ENCODE data around the gene SOX21. TPM values are rescaled to one million over a fixed set of nuclear protein-coding genes. Genes with fewer than 3 reads are reported as not detected.

Gene SOX21
- total RNA-seq, 2 donors from 2014 or later = not detected

GRCh38 chr13:94710065-94710781 lies 2.1 kb downstream of the SOX21 start:
- no peak for ATAC-seq
- no peak for DNase-seq
- intact Hi-C loops (cut with DNase I, micrococcal nuclease) = no loop called here

GRCh38 chr13:94709001-94709834 lies 3.1 kb downstream of the SOX21 start:
- DNase-seq (no peak), ATAC-seq (no peak)
- intact Hi-C loops (cut with DNase I, micrococcal nuclease) = no loop called here

- intact Hi-C loops (cut with DNase I, micrococcal nuclease) = no loop called here
- ATAC-seq = no peak
- no peak for DNase-seq
Observed at GRCh38 chr13:94708031-94708859, 4.1 kb downstream of the SOX21 start.

- ATAC-seq (no peak), DNase-seq (no peak)
- intact Hi-C loops (cut with DNase I, micrococcal nuclease) = no loop called here
Observed at GRCh38 chr13:94707400-94708021, 4.8 kb downstream of the SOX21 start.

GRCh38 chr13:94706843-94707399 lies 5.4 kb downstream of the SOX21 start:
- DNase-seq (no peak), ATAC-seq (no peak)
- intact Hi-C loops (cut with DNase I, micrococcal nuclease) = no loop called here

- intact Hi-C loops (cut with DNase I, micrococcal nuclease) = no loop called here
- ATAC-seq = no peak
- no peak for DNase-seq
Observed at GRCh38 chr13:94706101-94706842, 6.1 kb downstream of the SOX21 start.

- intact Hi-C loops (cut with DNase I, micrococcal nuclease) = no loop called here
- ATAC-seq (no peak), DNase-seq (no peak)
Observed at GRCh38 chr13:94705081-94706030, 7.0 kb downstream of the SOX21 start.

- ATAC-seq (no peak), DNase-seq (no peak)
- intact Hi-C loops (cut with DNase I, micrococcal nuclease) = no loop called here
Observed at GRCh38 chr13:94704377-94705080, 7.8 kb downstream of the SOX21 start.

GRCh38 chr13:94703721-94704314 lies 8.5 kb downstream of the SOX21 start:
- ATAC-seq (no peak), DNase-seq (no peak)
- intact Hi-C loops (cut with DNase I, micrococcal nuclease) = no loop called here

- DNase-seq (no peak), ATAC-seq (no peak)
- intact Hi-C loops (cut with DNase I, micrococcal nuclease) = no loop called here
Observed at GRCh38 chr13:94703271-94703670, 9.1 kb downstream of the SOX21 start.

- intact Hi-C loops (cut with DNase I, micrococcal nuclease) = no loop called here
- ATAC-seq (no peak), DNase-seq (no peak)
Observed at GRCh38 chr13:94702181-94703041, 9.9 kb downstream of the SOX21 start.

- ATAC-seq (no peak), DNase-seq (no peak)
- intact Hi-C loops (cut with DNase I, micrococcal nuclease) = no loop called here
Observed at GRCh38 chr13:94701313-94702180, 10.8 kb downstream of the SOX21 start.

GRCh38 chr13:94700536-94700935 lies 11.8 kb downstream of the SOX21 start:
- DNase-seq (no peak), ATAC-seq (no peak)
- intact Hi-C loops (cut with DNase I, micrococcal nuclease) = no loop called here

- ATAC-seq (no peak), DNase-seq (no peak)
- intact Hi-C loops (cut with DNase I, micrococcal nuclease) = no loop called here
Observed at GRCh38 chr13:94700051-94700535, 12.3 kb downstream of the SOX21 start.
